Hepatocyte (in vitro differentiated cells): ENCODE data around the gene KLC3.

ENCODE experiments used
- CTCF ChIP-seq: fragments of 200-600 bp; sonication (generic); IDR thresholded peaks from 2 replicates; pipeline ENCODE4 v1.5.1; 2016; ENCODE audit warnings: antibody characterized with exemption, mild to moderate bottlenecking; ENCODE audit not compliant: poor library complexity
- EZH2 ChIP-seq: fragments of 200-600 bp; sonication (generic); IDR thresholded peaks from 2 replicates; pipeline ENCODE4 v1.6.1; 2016; ENCODE audit warnings: antibody characterized with exemption, mild to moderate bottlenecking, borderline replicate concordance

- TF ChIP-seq CTCF (no peak), EZH2 (no peak)
Measured at GRCh38 chr19:45302416-45302815, 38.1 kb upstream of the KLC3 start.
